B cell (primary cell): ENCODE results near the gene ZNF587B. TPM values are rescaled to one million over a fixed set of nuclear protein-coding genes. Genes with fewer than 3 reads are reported as not detected.

Source experiments
- ATAC-seq: fragments of 200-7000 bp; cut with Tn5 transposase; one replicate; pipeline ENCODE4 v1.10.0; 2021; ENCODE audit warnings: low read depth, mild to moderate bottlenecking, moderate number of reproducible peaks, moderate library complexity
- CTCF ChIA-PET: fragments of 350-600 bp; sonication (Branson Sonifier 250); formaldehyde crosslinking; loops from one replicate; lab custom pipeline; 2021; ENCODE audit warnings: antibody characterized with exemption, inconsistent platforms; lab: Charles Lee
- POLR2A ChIA-PET: fragments of 350-600 bp; sonication (Branson Sonifier 250); formaldehyde crosslinking; loops from one replicate; lab custom pipeline; 2021; ENCODE audit warnings: antibody characterized with exemption; lab: Charles Lee
- DNase-seq: peaks from one replicate; pipeline ENCODE4 v3.0.0; 2013
- H2AFZ ChIP-seq: 2 replicates; pipeline ENCODE4 v1.6.1; 2012; ENCODE audit warnings: mild to moderate bottlenecking, low read depth, low read length; ENCODE audit not compliant: insufficient read depth, poor library complexity, severe bottlenecking
- H3K27ac ChIP-seq, 2 donors: 1 replicate in 1 of 2; 2 replicates in 1 of 2; pipeline ENCODE4 v1.5.1; 2012 to 2013; ENCODE audit warnings: low read length in 2 of 2, mild to moderate bottlenecking in 2 of 2, moderate library complexity in 1 of 2
- H3K27me3 ChIP-seq, 4 experiments: fragments of 200-600 bp in 1 of 4; sonication (generic) in 1 of 4; replicated peaks in 1 of 4; 1 replicate in 2 of 4; 2 replicates in 2 of 4; pipeline versions ENCODE4 v1.6.1 to v1.7.0; 2013 to 2016; ENCODE audit warnings: low read length in 3 of 4, mild to moderate bottlenecking in 2 of 4, mixed read lengths in 1 of 4, moderate library complexity in 1 of 4; ENCODE audit not compliant: insufficient read depth in 4 of 4, control insufficient read depth in 3 of 4; ENCODE audit errors: control extremely low read depth in 1 of 4
- H3K36me3 ChIP-seq, 2 experiments: replicated peaks in 1 of 2; 1 replicate in 1 of 2; 2 replicates in 1 of 2; pipeline versions ENCODE4 v1.6.1 to v1.7.1; 2013; ENCODE audit warnings: low read length in 1 of 2; ENCODE audit not compliant: insufficient read depth in 2 of 2, control insufficient read depth in 1 of 2; ENCODE audit errors: control extremely low read depth in 1 of 2, extremely low read depth in 1 of 2
- H3K4me1 ChIP-seq, 2 donors: fragments of 200-600 bp in 1 of 2; sonication (generic) in 1 of 2; 1 replicate in 1 of 2; 2 replicates in 1 of 2; pipeline versions ENCODE4 v1.5.1 to v1.6.1; 2013 to 2017; ENCODE audit warnings: low read length in 2 of 2; ENCODE audit not compliant: control insufficient read depth in 2 of 2, insufficient read depth in 2 of 2
- H3K4me2 ChIP-seq: replicated peaks from 2 replicates; pipeline ENCODE3; 2012; ENCODE audit warnings: mild to moderate bottlenecking, low read depth, low read length; ENCODE audit not compliant: poor library complexity, severe bottlenecking
- H3K4me3 ChIP-seq, 5 experiments: fragments of 200-600 bp in 1 of 5; sonication (generic) in 1 of 5; 1 replicate in 3 of 5; 2 replicates in 2 of 5; pipeline versions ENCODE4 v1.5.1 to v1.7.0; 2011 to 2016; ENCODE audit warnings: low read length in 4 of 5, mild to moderate bottlenecking in 4 of 5, low read depth in 2 of 5, control low read depth in 1 of 5, moderate library complexity in 1 of 5; ENCODE audit not compliant: insufficient read depth in 1 of 5; ENCODE audit errors: control extremely low read depth in 1 of 5, extremely low read depth in 1 of 5
- H3K79me2 ChIP-seq: fragments of 200-600 bp; sonication (generic); one replicate; pipeline ENCODE4 v1.6.0; 2016; ENCODE audit warnings: low read length; ENCODE audit not compliant: control insufficient read depth, insufficient read depth
- H3K9ac ChIP-seq: fragments of 200-600 bp; sonication (generic); 2 replicates; pipeline ENCODE4 v1.6.1; 2017; ENCODE audit warnings: mild to moderate bottlenecking, low read length, moderate library complexity
- H3K9me3 ChIP-seq, 3 donors: one replicate each; pipeline versions ENCODE4 v1.6.1 to v1.7.1; 2013; ENCODE audit warnings: low read length in 2 of 3; ENCODE audit not compliant: control insufficient read depth in 2 of 3, insufficient read depth in 1 of 3; ENCODE audit errors: control extremely low read depth in 1 of 3
- H4K20me1 ChIP-seq: 2 replicates; pipeline ENCODE4 v1.6.0; 2012; ENCODE audit warnings: mild to moderate bottlenecking, low read length; ENCODE audit not compliant: insufficient read depth, control insufficient read depth, poor library complexity, severe bottlenecking
- H3K27ac Mint-ChIP-seq: one replicate; pipeline ENCODE4 v1.8.0; 2021; ENCODE audit warnings: mixed read lengths
- H3K27me3 Mint-ChIP-seq: one replicate; pipeline ENCODE4 v1.8.0; 2021; ENCODE audit warnings: mixed read lengths
- H3K4me1 Mint-ChIP-seq: one replicate; pipeline ENCODE4 v1.8.0; 2021; ENCODE audit warnings: mixed read lengths
- H3K4me3 Mint-ChIP-seq: one replicate; pipeline ENCODE4 v1.8.0; 2021; ENCODE audit warnings: mixed read lengths
- H3K9me3 Mint-ChIP-seq: one replicate; pipeline ENCODE4 v1.8.0; 2022; ENCODE audit warnings: mixed read lengths; ENCODE audit not compliant: insufficient read depth
- CTCF ChIP-seq: fragments of 200-600 bp; IDR thresholded peaks from one replicate; pipeline ENCODE4 v1.8.0; 2022; ENCODE audit warnings: antibody characterized with exemption, mild to moderate bottlenecking
- EZH2 ChIP-seq: IDR thresholded peaks from 2 replicates; pipeline ENCODE4 v1.6.1; 2012; ENCODE audit warnings: borderline replicate concordance, low read depth, mild to moderate bottlenecking, moderate library complexity, low read length; ENCODE audit not compliant: insufficient read depth, poor library complexity, severe bottlenecking
- WGBS: methylation state at CpG from one replicate; pipeline ENCODE4 v1.1.5; 2013; ENCODE audit warnings: missing lambda C conversion rate; ENCODE audit not compliant: insufficient coverage; 5-methylcytosine and 5-hydroxymethylcytosine counted together
- intact Hi-C: fragments of 100-400 bp; cut with micrococcal nuclease; formaldehyde crosslinking; loops from one replicate; pipeline ENCODE4 v1.10.0; 2022
- polyA plus RNA-seq: library from polyadenylated mRNA; depleted of rRNA; stranded (reverse); fragments of >200 nt; gene quantifications from 2 replicates; pipeline ENCODE4 v1.2.3, GENCODE V29; 2012
- total RNA-seq, 2 donors: library from RNA; stranded (reverse); fragments of 120-200 nt in 1 of 2; gene quantifications; 1 replicate in 1 of 2; 2 replicates in 1 of 2; pipeline versions ENCODE4 v1.2.3 to v1.2.4, GENCODE V29; 2013 to 2022

ZNF587B gene
- total and polyA plus RNA-seq, 2 donors (not counting 1 experiment from before 2014, with no cell fraction given) = 9.9 to 29.1 TPM

- Histone ChIP-seq H3K4me1 (peaks cover 17 to 19% of the 10 kb centered on the region in 2 donors), H3K9ac (no peak overlapping the region), H3K79me2 (peaks cover 67% of the 10 kb centered on the region), H3K9me3 (peaks cover 0 to 19% (median 0%) of the 10 kb centered on the region in 3 donors), H3K36me3 (peaks cover 4 to 7% of the 10 kb centered on the region in 2 experiments), H4K20me1 (no peaks in the 10 kb centered on the region), H2AFZ (no peak overlapping the region), H3K27me3 (no peaks in the 10 kb centered on the region), H3K4me2 (no peak overlapping the region), H3K27ac (no peak overlapping the region), H3K4me3 (no peak overlapping the region)
- CTCF ChIA-PET = no interaction called here
- no peak for DNase-seq
- no peaks in the 10 kb centered on the region for H3K9me3 Mint-ChIP-seq
- H3K4me1 Mint-ChIP-seq = peaks cover 34% of the 10 kb centered on the region
- no peak overlapping the region for H3K4me3 Mint-ChIP-seq
- no peak for TF ChIP-seq EZH2
- no peak for TF ChIP-seq CTCF
- H3K27me3 Mint-ChIP-seq = no peaks in the 10 kb centered on the region
- intact Hi-C loops = loop anchor here (5.0 kb wide), 2 partner anchors 34 to 139 kb away; partner anchors contain the start of gene ZNF776
- POLR2A ChIA-PET = no interaction called here
- ATAC-seq = no peak
- 94% methylated on average over 2 of the region's 3 CpGs for WGBS
- no peak overlapping the region for H3K27ac Mint-ChIP-seq
These were observed 55.9 kb downstream of the ZNF587B start for GRCh38 chr19:57886046-57886445.

- H3K36me3 ChIP-seq = peaks cover 4 to 7% of the 10 kb centered on the region in 2 experiments
- no peak for ATAC-seq
- H3K27ac Mint-ChIP-seq = peak overlapping the region; percentile 7
- H3K27me3 Mint-ChIP-seq = no peaks in the 10 kb centered on the region
- no peaks in the 10 kb centered on the region for H3K9me3 Mint-ChIP-seq
- H3K4me1 ChIP-seq = peaks cover 17 to 19% of the 10 kb centered on the region in 2 donors
- peaks cover 67% of the 10 kb centered on the region for H3K79me2 ChIP-seq
- POLR2A ChIA-PET = interaction anchor here (1.2 to 1.5 kb wide), 2 partner anchors 38 to 118 kb away, joined by 3 to 5 read pairs; partner anchors contain the start of genes ZNF586 and ZNF587
- H3K27ac ChIP-seq = no peak overlapping the region
- H2AFZ ChIP-seq = no peak overlapping the region
- 60% methylated on average over 3 of the region's 6 CpGs for WGBS
- intact Hi-C loops = loop anchor here (5.0 kb wide), 2 partner anchors 35 to 140 kb away; partner anchors contain the start of gene ZNF776
- no peaks in the 10 kb centered on the region for H4K20me1 ChIP-seq
- peak overlapping the region; percentile 97 for H3K4me2 ChIP-seq
- H3K4me3 Mint-ChIP-seq = peak overlapping the region; percentile 95
- H3K9ac ChIP-seq = peak overlapping the region; percentile 96
- peaks cover 34% of the 10 kb centered on the region for H3K4me1 Mint-ChIP-seq
- CTCF ChIA-PET = no interaction called here
- peak overlapping the region in 2 of 5 experiments; percentile 85 to 97 for H3K4me3 ChIP-seq
- no peak for DNase-seq
- no peaks in the 10 kb centered on the region for H3K27me3 ChIP-seq
- H3K9me3 ChIP-seq = peaks cover 0 to 19% (median 0%) of the 10 kb centered on the region in 3 donors
- TF ChIP-seq CTCF (no peak), EZH2 (no peak)
These were observed 57.3 kb downstream of the ZNF587B start for GRCh38 chr19:57887195-57887941.
